Measurements from ENCODE around the gene MASTL.

- TF ChIP-seq CTCF (conservative IDR thresholded peaks at IDR 0.05; ENCODE audit: low read depth, low read length) (no peak), EZH2 (IDR thresholded peaks at IDR 0.05; ENCODE audit: borderline replicate concordance, low read depth, low read length, poor library complexity, severe bottlenecking) (no peak)
Observed at GRCh38 chr10:27188259-27188658, 33.1 kb downstream of the MASTL start.
